HepG2 (cell line): ENCODE measurements around the gene LRTM2. TPM values are rescaled to one million over a fixed set of nuclear protein-coding genes. Genes with fewer than 3 reads are reported as not detected.

Experiments
- ATAC-seq: fragments of 200-7000 bp; cut with Tn5 transposase; 3 replicates; pipeline ENCODE4 v1.9.1; 2020; ENCODE audit warnings: mild to moderate bottlenecking, moderate library complexity
- BruUV-seq: library from RNA; stranded (reverse); fragments of 400-500 nt; replicated peaks from 2 replicates; lab custom pipeline; 2021; lab: Mats Ljungman, UMichigan
- CTCF ChIA-PET: fragments of 300-600 bp; formaldehyde crosslinking; extraction: SDS; loops from one replicate; lab custom pipeline; 2021; ENCODE audit warnings: low total read pairs, inconsistent platforms, low intra/inter-chr PET ratio; lab: Yijun Ruan, JAX
- POLR2A ChIA-PET: fragments of 350-600 bp; sonication (Branson Sonifier 250); formaldehyde crosslinking; loops from one replicate; lab custom pipeline; 2020; ENCODE audit warnings: antibody characterized with exemption, inconsistent platforms; lab: Yijun Ruan, JAX
- DNase-seq: peaks from one replicate; pipeline ENCODE4 v3.0.0-alpha.2; 2015; ENCODE audit warnings: low spot score
- FAIRE-seq: peaks from 3 replicates; lab custom pipeline; 2011; peaks lifted over from hg19 to GRCh38; lab: Jason Lieb, UNC
- H2AFZ ChIP-seq: one replicate; pipeline ENCODE4 v1.6.1; 2011; ENCODE audit warnings: low read length, inconsistent platforms
- H3K27ac ChIP-seq: fragments of 300-600 bp; 3 replicates; pipeline ENCODE4 v1.8.0; 2011; ENCODE audit warnings: mixed run types, mild to moderate bottlenecking, mixed read lengths, low read length, inconsistent platforms; ENCODE audit not compliant: insufficient read depth; ENCODE audit errors: extremely low read length
- H3K27me3 ChIP-seq, 2 experiments: fragments of 200-600 bp in 1 of 2; 2 replicates in 1 of 2; 3 replicates in 1 of 2; pipeline versions ENCODE4 v1.6.0 to v1.8.0; 2011; ENCODE audit warnings: low read length in 2 of 2, mild to moderate bottlenecking in 2 of 2, moderate library complexity in 2 of 2, inconsistent platforms in 1 of 2; ENCODE audit not compliant: insufficient read depth in 2 of 2, control insufficient read depth in 1 of 2
- H3K36me3 ChIP-seq, 2 experiments: fragments of 200-600 bp in 1 of 2; replicated peaks in 1 of 2; 2 replicates in 1 of 2; 3 replicates in 1 of 2; pipeline versions ENCODE4 v1.5.1 to v1.8.0; 2011; ENCODE audit warnings: low read length in 2 of 2, inconsistent platforms in 1 of 2; ENCODE audit not compliant: insufficient read depth in 2 of 2, control insufficient read depth in 1 of 2
- H3K4me1 ChIP-seq: 2 replicates; pipeline ENCODE4 v1.5.1; 2012; ENCODE audit warnings: low read length, inconsistent platforms; ENCODE audit not compliant: insufficient read depth
- H3K4me2 ChIP-seq: 2 replicates; pipeline ENCODE4 v1.6.0; 2011; ENCODE audit warnings: low read depth, low read length, inconsistent platforms
- H3K4me3 ChIP-seq, 3 experiments: fragments of 200-600 bp in 1 of 3; sonication (generic), shearing (Covaris generic) in 1 of 3; replicated peaks in 1 of 3; 2 replicates each; pipeline ENCODE4 v1.5.1; 2011 to 2016; ENCODE audit warnings: low read length in 3 of 3, inconsistent platforms in 2 of 3, low read depth in 2 of 3, mild to moderate bottlenecking in 2 of 3, control low read depth in 1 of 3, mixed read lengths in 1 of 3; ENCODE audit not compliant: insufficient read depth in 1 of 3
- H3K79me2 ChIP-seq: one replicate; pipeline ENCODE4 v1.6.1; 2011; ENCODE audit warnings: low read length, inconsistent platforms; ENCODE audit not compliant: insufficient read depth
- H3K9ac ChIP-seq: 2 replicates; pipeline ENCODE4 v1.6.0; 2011; ENCODE audit warnings: mild to moderate bottlenecking, low read depth, low read length, inconsistent platforms; ENCODE audit not compliant: insufficient read depth
- H3K9me3 ChIP-seq: 2 replicates; pipeline ENCODE4 v1.5.1; 2012; ENCODE audit warnings: mild to moderate bottlenecking, low read length
- H4K20me1 ChIP-seq: 2 replicates; pipeline ENCODE4 v1.6.0; 2011; ENCODE audit warnings: inconsistent platforms, mild to moderate bottlenecking, low read length, moderate library complexity; ENCODE audit not compliant: insufficient read depth
- KDM5B ChIP-seq: sonication (generic); formaldehyde crosslinking; IDR thresholded peaks from 2 replicates; pipeline ENCODE4 v1.4.0; 2020; ENCODE audit warnings: missing genetic modification reagents, mild to moderate bottlenecking, borderline replicate concordance
- MEF2D ChIP-seq: sonication (generic); formaldehyde crosslinking; IDR thresholded peaks from 2 replicates; pipeline ENCODE4 v1.5.1; 2020; ENCODE audit warnings: mild to moderate bottlenecking, missing genetic modification reagents
- MXD4 ChIP-seq: IDR thresholded peaks from 2 replicates; pipeline ENCODE4 v1.6.1; 2016; ENCODE audit warnings: mild to moderate bottlenecking, missing biosample characterization, missing genetic modification reagents
- SP2 ChIP-seq: sonication (generic); formaldehyde crosslinking; IDR thresholded peaks from 2 replicates; pipeline ENCODE4 v1.5.1; 2020; ENCODE audit warnings: mild to moderate bottlenecking, missing genetic modification reagents
- YY1 ChIP-seq: IDR thresholded peaks from 2 replicates; pipeline ENCODE4 v1.6.1; 2011; ENCODE audit warnings: low read length, low read depth, moderate library complexity, mild to moderate bottlenecking; ENCODE audit not compliant: insufficient read depth, insufficient replicate concordance
- ZBTB38 ChIP-seq: sonication (generic); formaldehyde crosslinking; IDR thresholded peaks from 2 replicates; pipeline ENCODE4 v1.5.1; 2020; ENCODE audit warnings: mild to moderate bottlenecking, missing genetic modification reagents
- ZNF335 ChIP-seq: sonication (generic); formaldehyde crosslinking; IDR thresholded peaks from 2 replicates; pipeline ENCODE4 v1.4.0; 2020; ENCODE audit warnings: missing genetic modification reagents
- ZNF556 ChIP-seq: sonication (generic); formaldehyde crosslinking; IDR thresholded peaks from 2 replicates; pipeline ENCODE4 v1.4.0; 2020; ENCODE audit warnings: mild to moderate bottlenecking, missing genetic modification reagents, borderline replicate concordance
- ZNF567 ChIP-seq: sonication (generic); formaldehyde crosslinking; IDR thresholded peaks from 2 replicates; pipeline ENCODE4 v1.8.1; 2023; ENCODE audit warnings: mild to moderate bottlenecking, missing genetic modification reagents, borderline replicate concordance
- ZNF576 ChIP-seq: sonication (generic); formaldehyde crosslinking; IDR thresholded peaks from 2 replicates; pipeline ENCODE4 v1.4.0; 2020; ENCODE audit warnings: mild to moderate bottlenecking, missing genetic modification reagents
- ZSCAN29 ChIP-seq: sonication (generic); formaldehyde crosslinking; conservative IDR thresholded peaks from 2 replicates; pipeline ENCODE4 v1.4.0; 2020; ENCODE audit warnings: mild to moderate bottlenecking, missing genetic modification reagents
- ZSCAN5A ChIP-seq: sonication (generic); formaldehyde crosslinking; IDR thresholded peaks from 2 replicates; pipeline ENCODE4 v1.8.0; 2022; ENCODE audit warnings: mild to moderate bottlenecking, missing genetic modification reagents, borderline replicate concordance
- WGBS: methylation state at CpG from one replicate; pipeline ENCODE4 v1.1.6; 2017; ENCODE audit warnings: low lambda C conversion rate; 5-methylcytosine and 5-hydroxymethylcytosine counted together
- in situ Hi-C: cut with HindIII; loops from 2 replicates; pipeline ENCODE4 v1.10.0; 2017; ENCODE audit warnings: low pct_unique_long_range_greater_than_20kb; ENCODE audit not compliant: extremely low pct_ligation_motif_present
- intact Hi-C: fragments of 100-400 bp; cut with micrococcal nuclease; formaldehyde crosslinking; loops from one replicate; pipeline ENCODE4 v1.10.0; 2022; ENCODE audit not compliant: unreplicated experiment
- polyA plus RNA-seq, 8 experiments: library from polyadenylated mRNA; depleted of rRNA in 3 of 8; stranded (reverse) in 7 of 8; unstranded in 1 of 8; fragments of >200 nt; fragmentation: Illumina TruSeq in 4 of 8; extraction: Trizol in 4 of 8; gene quantifications; 2 replicates each; pipeline versions ENCODE4 v1.2.1 to v1.2.3, GENCODE V29; 2011 to 2016; ENCODE audit warnings: low read depth in 4 of 8, missing spikeins in 1 of 8, mixed read lengths in 1 of 8; ENCODE audit not compliant: insufficient read depth in 1 of 8
- total RNA-seq, 5 experiments: library from RNA; depleted of rRNA; stranded (reverse); fragments of >200 nt; fragmentation: Illumina TruSeq; extraction: Trizol; gene quantifications; 2 replicates each; pipeline ENCODE4 v1.2.3, GENCODE V29; 2016; ENCODE audit warnings: low read depth in 1 of 5
- TF ChIP-seq, protein P1 (sequence below): sonication (generic); formaldehyde crosslinking; conservative IDR thresholded peaks from 2 replicates; pipeline ENCODE4 v1.8.0; 2022; ENCODE audit warnings: mild to moderate bottlenecking, moderate library complexity, missing genetic modification reagents

Gene LRTM2
- total and polyA plus RNA-seq, 2 of the 13 experiments (the other 11 are each of a cell fraction or from before 2014, with no cell fraction given): 0.09 TPM; not detected in 1

- BruUV-seq: no TSS peak
- Histone ChIP-seq H3K4me2 (no peak overlapping the region), H3K36me3 (peaks cover 0 to 3% of the 10 kb centered on the region in 2 experiments; a peak in 2 of 5 replicates), H3K27ac (no peak overlapping the region), H3K79me2 (no peaks in the 10 kb centered on the region), H3K27me3 (no peaks in the 10 kb centered on the region), H3K9ac (no peak overlapping the region), H3K4me3 (no peak overlapping the region), H3K9me3 (no peaks in the 10 kb centered on the region), H2AFZ (no peak overlapping the region), H4K20me1 (no peaks in the 10 kb centered on the region), H3K4me1 (peaks cover 42% of the 10 kb centered on the region)
- 88% methylated on average over 3 of the region's 7 CpGs for WGBS
- ChIA-PET CTCF (no interaction called here), POLR2A (no interaction called here)
- intact Hi-C loops (no loop called here), in situ Hi-C loops (loop anchor here (10.0 kb wide), 1 partner anchor 231 kb away; no protein-coding TSS in a partner anchor)
- ATAC-seq: no peak
- FAIRE-seq: no peak
- TF ChIP-seq MXD4: no peak
- no peak for TF ChIP-seq ZNF556 (CRISPR knock-in tag)
- no peak for TF ChIP-seq MEF2D
- no peak for DNase-seq
Measured at GRCh38 chr12:1803736-1804135, 16.6 kb upstream of the LRTM2 start.

GRCh38 chr12:1804545-1805332 is 15.6 kb upstream of the LRTM2 start:
- Histone ChIP-seq H3K79me2 (no peaks in the 10 kb centered on the region), H3K27ac (no peak overlapping the region), H3K4me1 (peaks cover 52% of the 10 kb centered on the region), H3K27me3 (no peaks in the 10 kb centered on the region), H3K9ac (no peak overlapping the region), H3K36me3 (peaks cover 0 to under 1% of the 10 kb centered on the region in 2 experiments; a peak in 2 of 5 replicates), H3K4me3 (no peak overlapping the region), H2AFZ (no peak overlapping the region), H3K9me3 (no peaks in the 10 kb centered on the region), H4K20me1 (no peaks in the 10 kb centered on the region), H3K4me2 (no peak overlapping the region)
- 74% methylated on average over 25 of the region's 25 CpGs for WGBS
- FAIRE-seq (peak; percentile 50), DNase-seq (peak; percentile 69), ATAC-seq (peak; percentile 78)
- intact Hi-C loops: no loop called here
- in situ Hi-C loops: loop anchor here (10.0 kb wide), 1 partner anchor 230 kb away; no protein-coding TSS in a partner anchor
- POLR2A ChIA-PET: no interaction called here
- CTCF ChIA-PET: no interaction called here
- no TSS peak for BruUV-seq
- TF ChIP-seq YY1: peak; percentile 89
- no peak for TF ChIP-seq ZNF576 (CRISPR knock-in tag)
- TF ChIP-seq ZBTB38: peak; percentile 91
- peak; percentile 41; the same call in 1 of the 2 replicates for TF ChIP-seq ZSCAN29 (CRISPR knock-in tag)
- no peak for TF ChIP-seq ZSCAN5A (CRISPR knock-in tag)
- peak; percentile 86 for TF ChIP-seq SP2
- TF ChIP-seq, protein P1, sequence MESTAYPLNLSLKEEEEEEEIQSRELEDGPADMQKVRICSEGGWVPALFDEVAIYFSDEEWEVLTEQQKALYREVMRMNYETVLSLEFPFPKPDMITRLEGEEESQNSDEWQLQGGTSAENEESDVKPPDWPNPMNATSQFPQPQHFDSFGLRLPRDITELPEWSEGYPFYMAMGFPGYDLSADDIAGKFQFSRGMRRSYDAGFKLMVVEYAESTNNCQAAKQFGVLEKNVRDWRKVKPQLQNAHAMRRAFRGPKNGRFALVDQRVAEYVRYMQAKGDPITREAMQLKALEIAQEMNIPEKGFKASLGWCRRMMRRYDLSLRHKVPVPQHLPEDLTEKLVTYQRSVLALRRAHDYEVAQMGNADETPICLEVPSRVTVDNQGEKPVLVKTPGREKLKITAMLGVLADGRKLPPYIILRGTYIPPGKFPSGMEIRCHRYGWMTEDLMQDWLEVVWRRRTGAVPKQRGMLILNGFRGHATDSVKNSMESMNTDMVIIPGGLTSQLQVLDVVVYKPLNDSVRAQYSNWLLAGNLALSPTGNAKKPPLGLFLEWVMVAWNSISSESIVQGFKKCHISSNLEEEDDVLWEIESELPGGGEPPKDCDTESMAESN (CRISPR knock-in tag): no peak
- no peak for TF ChIP-seq ZNF567 (CRISPR knock-in tag)
- no peak for TF ChIP-seq KDM5B
- no peak for TF ChIP-seq ZNF335 (CRISPR knock-in tag)
